ENCODE data around the gene TMEM87B.

Gene TMEM87B

GRCh38 chr2:112054847-112055729 lies at the start of gene TMEM87B:
Gene TMEM87B (plus strand): TSS chr2:112055269. CDS start chr2:112055592, 323 bp downstream.
- FAIRE-seq = no peak

GRCh38 chr2:112005406-112006075 lies 49.5 kb upstream of the TMEM87B start:
- FAIRE-seq = no peak

- FAIRE-seq = no peak
Measured at GRCh38 chr2:112006076-112006410, 49.0 kb upstream of the TMEM87B start.

GRCh38 chr2:112007493-112007892 lies 47.6 kb upstream of the TMEM87B start:
- no peak for FAIRE-seq

GRCh38 chr2:112008910-112009485 lies 46.1 kb upstream of the TMEM87B start:
- FAIRE-seq = no peak

GRCh38 chr2:112010751-112011150 lies 44.3 kb upstream of the TMEM87B start:
- no peak for FAIRE-seq

GRCh38 chr2:112012556-112012955 lies 42.5 kb upstream of the TMEM87B start:
- FAIRE-seq = no peak

GRCh38 chr2:112018846-112019245 lies 36.2 kb upstream of the TMEM87B start:
- no peak for FAIRE-seq

- FAIRE-seq = no peak
Measured at GRCh38 chr2:112019569-112019982, 35.5 kb upstream of the TMEM87B start.

GRCh38 chr2:112020561-112020960 lies 34.5 kb upstream of the TMEM87B start:
- no peak for FAIRE-seq

GRCh38 chr2:112021290-112021689 lies 33.8 kb upstream of the TMEM87B start:
- FAIRE-seq = no peak

GRCh38 chr2:112021781-112022231 lies 33.3 kb upstream of the TMEM87B start:
- FAIRE-seq = no peak

- FAIRE-seq = no peak
Measured at GRCh38 chr2:112023707-112024106, 31.4 kb upstream of the TMEM87B start.

GRCh38 chr2:112024231-112024630 lies 30.8 kb upstream of the TMEM87B start:
- no peak for FAIRE-seq

GRCh38 chr2:112024896-112025491 lies 30.1 kb upstream of the TMEM87B start:
- FAIRE-seq = no peak

- FAIRE-seq = no peak
Measured at GRCh38 chr2:112026509-112026908, 28.6 kb upstream of the TMEM87B start.

GRCh38 chr2:112027767-112028166 lies 27.3 kb upstream of the TMEM87B start:
- FAIRE-seq = no peak

- no peak for FAIRE-seq
Measured at GRCh38 chr2:112029164-112029563, 25.9 kb upstream of the TMEM87B start.

- no peak for FAIRE-seq
Measured at GRCh38 chr2:112031473-112032223, 23.4 kb upstream of the TMEM87B start.

- no peak for FAIRE-seq
Measured at GRCh38 chr2:112032224-112032586, 22.9 kb upstream of the TMEM87B start.

GRCh38 chr2:112032689-112033465 lies 22.2 kb upstream of the TMEM87B start:
- no peak for FAIRE-seq

- no peak for FAIRE-seq
Measured at GRCh38 chr2:112033600-112033999, 21.5 kb upstream of the TMEM87B start.
